Midbrain (tissue), 1 donor: ENCODE data around the gene ZACN.
A peak's percentile ranks its signal among the peaks of the same experiment; 100 is the strongest.

ENCODE experiments used
- DNase-seq: peaks from one replicate; lab custom pipeline; 2025; lab: John Stamatoyannopoulos, UW

The ZACN gene

DNA sequence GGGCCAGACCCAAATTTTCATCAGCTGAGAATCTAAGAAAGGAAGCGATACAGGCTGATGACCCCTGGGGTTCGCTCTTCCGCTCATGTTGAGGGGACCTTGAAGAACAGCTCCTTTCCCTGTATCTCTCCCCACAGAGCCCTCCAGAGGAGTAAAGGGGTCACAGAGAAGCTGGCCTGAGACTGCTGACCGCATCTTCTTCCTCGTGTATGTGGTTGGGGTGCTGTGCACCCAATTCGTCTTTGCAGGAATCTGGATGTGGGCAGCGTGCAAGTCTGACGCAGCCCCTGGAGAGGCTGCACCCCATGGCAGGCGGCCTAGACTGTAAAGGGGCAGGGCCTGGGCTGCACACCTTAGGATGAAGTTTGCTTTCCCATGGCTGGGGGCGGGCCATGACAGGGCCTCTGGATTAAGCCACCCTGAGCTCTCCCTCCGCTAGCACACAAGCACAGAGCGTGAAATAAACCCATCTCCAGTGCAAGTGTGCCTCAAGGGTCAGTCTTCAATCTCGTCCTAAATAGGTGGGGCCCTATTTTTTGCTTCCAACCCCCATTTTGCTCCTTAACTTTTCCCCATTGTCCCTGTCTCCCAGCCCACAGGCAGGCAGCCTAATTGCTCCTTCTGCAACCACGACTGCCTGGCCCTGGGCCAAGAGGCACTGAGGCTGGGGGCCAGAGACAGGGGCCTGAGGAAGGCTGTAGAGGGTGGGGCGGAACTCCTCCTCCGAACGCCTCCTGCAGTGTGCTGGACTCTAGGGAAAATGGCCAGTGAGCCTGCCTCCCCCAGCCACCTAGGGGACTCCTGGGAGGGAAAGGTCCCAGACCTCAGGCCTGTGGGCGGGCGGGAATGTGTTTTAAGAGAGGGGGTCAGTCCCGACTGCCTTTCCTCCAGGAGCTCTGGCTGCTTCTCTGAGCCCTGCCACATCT, 3.6 kb downstream of the ZACN start:
- no peak for DNase-seq

DNA sequence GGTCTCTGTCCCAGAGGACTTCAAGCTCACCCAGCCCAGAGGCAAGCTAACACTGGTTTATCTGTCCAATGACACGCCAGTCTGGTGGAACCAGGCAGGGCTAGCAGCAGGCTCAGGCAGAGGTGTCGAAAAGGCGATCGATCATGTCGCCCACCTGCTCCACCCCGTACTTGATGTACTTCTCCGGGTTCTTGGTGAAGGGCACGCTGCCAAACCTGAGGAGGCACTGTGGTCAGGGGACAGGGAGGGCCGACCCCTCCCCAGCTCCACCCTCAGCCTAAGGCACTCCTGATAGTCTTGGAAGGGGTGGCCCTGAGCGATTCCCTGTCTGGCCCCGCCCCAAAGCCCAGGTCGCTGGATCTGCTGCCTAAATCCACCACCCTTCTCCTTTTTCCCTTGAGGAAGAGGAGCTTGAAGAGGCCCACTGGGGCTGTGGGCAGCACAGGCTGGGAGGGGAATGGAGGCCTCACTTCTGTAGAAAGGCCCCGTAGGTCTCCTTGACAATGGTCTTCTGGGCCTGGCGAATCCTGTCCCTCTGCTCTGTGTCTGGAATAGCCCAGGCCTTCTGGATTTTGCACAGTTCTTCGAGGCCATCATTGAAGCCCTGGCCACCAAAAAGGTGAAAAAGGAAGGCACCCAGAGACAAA, 4.7 kb downstream of the ZACN start:
- DNase-seq: no peak

DNA sequence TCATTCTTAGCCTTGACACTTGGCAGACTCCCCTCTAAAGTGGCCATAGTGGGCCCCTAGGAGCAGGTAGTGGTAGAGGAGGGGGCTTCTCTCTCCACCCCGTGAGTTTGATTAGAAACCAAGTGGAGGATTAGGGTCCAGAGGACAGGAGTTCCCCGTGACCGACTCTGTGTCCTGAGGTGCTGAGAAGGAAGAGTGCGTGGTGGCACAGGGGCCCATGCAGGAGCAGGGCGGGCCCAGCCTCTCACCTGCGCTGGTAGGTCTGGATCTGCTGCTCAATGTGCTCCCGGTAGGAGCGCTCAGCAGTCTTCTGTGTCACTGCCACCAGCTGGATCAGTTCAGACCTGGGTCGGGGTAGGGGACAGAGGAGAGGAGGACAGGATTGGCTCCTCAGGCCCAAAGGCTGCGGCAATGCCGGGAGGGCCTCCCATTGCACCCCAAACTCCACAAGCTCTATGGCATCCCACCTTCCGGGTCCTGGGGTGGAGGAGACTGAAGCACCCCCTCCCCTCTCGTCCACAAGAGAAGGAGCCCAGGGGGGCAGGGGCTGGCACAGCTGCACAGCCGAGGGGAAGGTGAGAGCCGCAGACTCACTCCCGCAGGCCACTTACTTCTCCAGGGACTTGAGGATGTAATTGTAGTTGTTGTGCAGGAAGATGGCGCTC, 6.2 kb downstream of the ZACN start:
- DNase-seq: no peak

DNA sequence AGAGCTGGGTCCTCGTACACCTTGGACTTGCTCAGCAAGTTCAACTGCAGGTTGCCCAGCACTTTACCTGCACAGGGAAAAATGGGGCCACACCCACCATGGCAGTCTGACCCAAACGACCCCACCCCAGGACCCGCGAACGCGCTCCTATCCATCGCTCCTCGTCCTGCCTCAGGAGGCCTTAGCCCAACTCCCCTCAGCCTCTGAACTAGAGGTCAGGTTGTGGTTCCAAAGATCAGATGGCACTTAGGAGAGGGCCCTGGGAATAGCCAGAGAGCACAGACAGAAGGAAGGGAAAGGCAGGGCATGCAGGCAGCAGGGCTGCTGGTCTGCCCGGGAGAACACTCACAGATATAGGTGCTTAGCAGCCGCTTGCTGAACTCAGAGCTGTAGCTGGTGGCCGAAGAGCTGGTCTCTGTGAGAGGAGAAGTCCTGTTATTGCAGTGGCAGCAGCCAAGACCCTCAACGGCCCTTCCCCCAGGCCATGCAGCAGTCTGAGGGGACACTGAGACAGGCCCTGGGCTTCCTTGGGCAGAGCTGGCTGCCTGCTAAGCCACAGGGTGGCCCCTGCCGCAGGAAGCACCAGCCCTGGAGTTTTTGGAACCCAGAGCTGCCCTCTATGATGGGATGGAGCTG, 6.9 kb downstream of the ZACN start:
- no peak for DNase-seq

DNA sequence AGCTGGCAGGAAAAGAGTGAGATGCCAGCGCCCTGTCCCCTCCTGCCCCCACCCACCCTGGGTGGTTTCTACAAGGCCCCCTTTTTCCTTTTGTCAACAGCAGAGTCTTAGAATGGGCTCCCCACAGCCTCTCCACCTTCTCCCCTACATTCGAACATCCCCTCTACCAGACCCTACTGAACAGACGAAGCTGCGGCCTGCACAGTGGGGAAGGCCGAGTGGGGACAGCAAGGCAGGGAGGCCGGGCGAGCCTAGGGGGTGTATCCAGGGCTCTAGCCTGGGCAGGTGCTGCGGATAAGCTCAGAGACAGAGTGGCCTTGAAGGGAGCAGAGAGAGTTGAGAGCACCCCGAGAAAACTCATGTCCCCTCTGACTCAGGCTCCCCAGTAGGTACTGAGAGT, 7.4 kb downstream of the ZACN start:
- DNase-seq: no peak

DNA sequence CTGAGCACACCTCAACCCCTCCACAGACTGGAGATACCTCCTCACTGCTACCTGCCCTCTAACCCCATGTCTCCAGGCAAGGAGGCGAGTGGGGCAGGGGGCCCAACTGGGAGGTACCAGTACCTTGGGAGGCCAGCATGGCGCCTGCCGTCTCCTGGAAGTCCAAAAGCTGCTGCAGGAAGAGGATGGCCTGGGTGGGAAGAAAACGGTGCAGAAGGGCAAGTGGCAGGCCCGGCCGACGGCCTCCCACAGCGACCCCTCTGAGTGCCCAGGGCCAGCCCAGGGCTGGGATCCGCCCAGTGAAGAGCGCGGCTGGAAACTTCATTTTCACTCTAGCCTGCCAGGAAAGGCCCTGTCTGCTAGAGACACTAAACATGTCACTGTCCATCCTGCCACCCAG, 8.5 kb downstream of the ZACN start:
- no peak for DNase-seq

DNA sequence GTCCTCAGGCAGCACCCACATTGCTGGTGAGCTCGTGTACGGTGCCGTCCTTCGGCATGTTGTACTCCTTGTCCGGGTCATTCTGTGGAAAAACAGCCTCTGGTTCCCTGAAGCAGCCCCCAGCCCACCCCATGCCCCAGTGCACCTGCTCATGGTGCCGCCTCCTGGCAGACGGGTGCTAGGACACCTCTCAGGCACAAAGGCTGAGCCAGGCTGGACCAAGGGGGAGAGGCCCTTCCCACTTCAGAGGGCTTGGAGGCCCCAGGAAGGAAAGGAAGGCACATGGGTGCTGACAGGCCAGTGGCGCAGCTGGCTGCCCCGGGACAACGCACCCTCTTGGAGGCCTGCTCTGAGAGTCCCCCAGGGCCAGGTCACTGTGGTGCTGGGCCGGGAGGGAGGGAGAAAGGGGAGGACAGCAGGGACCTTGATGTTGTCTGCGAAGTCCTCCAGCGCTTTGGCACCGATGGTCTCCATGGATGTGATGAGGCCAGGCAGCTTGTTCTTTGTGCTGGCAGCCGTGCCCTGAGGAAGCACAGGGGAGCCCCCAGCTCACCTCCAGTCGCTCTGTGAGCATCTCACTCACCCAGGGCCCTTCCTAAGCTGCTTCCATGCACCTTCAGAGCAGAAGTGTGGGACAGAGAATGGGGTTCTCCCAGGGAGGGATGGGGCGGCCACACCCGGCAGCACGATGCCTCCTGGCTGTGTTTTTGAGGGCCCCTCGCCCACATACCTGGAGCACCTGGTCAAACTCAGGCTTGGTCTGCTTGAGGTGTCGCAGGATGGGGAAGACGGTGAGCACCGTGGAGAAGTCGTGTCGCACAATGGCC, 9.3 kb downstream of the ZACN start:
- DNase-seq: no peak

DNA sequence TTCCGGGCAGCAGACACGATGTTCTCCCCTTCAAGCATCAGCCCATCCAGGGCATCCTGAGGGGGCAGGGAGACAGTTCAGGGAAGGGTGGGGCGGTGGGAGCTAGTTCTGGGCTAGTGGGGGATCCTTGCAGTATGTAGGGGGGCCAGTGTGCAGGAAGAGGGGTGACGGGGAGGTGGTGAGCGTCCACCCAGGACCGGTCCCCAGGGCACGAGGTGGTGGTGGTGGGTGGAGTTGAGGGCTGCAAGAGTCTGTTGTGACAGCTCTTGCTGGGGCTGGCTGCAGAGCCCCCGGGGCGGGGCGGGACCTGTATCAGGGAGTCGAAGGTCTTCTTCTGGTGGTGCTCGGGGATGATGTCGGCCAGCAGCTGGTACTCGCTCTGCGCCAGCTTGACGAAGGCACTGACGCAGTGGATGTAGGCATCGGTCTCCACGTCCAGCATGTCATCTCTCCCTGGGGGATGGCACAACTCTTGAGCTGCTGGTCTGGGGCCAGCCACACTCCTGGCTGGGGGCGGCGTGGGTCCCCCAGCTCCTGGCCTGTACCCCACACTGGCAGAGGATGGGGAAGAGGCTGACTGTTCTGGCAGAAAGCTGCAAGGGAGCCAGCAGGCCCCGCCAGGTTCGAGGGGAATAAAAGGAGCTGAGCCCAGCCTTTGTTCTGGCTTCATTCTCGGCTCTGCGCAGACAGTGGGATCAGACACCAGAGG, 10.0 kb downstream of the ZACN start:
- no peak for DNase-seq

DNA sequence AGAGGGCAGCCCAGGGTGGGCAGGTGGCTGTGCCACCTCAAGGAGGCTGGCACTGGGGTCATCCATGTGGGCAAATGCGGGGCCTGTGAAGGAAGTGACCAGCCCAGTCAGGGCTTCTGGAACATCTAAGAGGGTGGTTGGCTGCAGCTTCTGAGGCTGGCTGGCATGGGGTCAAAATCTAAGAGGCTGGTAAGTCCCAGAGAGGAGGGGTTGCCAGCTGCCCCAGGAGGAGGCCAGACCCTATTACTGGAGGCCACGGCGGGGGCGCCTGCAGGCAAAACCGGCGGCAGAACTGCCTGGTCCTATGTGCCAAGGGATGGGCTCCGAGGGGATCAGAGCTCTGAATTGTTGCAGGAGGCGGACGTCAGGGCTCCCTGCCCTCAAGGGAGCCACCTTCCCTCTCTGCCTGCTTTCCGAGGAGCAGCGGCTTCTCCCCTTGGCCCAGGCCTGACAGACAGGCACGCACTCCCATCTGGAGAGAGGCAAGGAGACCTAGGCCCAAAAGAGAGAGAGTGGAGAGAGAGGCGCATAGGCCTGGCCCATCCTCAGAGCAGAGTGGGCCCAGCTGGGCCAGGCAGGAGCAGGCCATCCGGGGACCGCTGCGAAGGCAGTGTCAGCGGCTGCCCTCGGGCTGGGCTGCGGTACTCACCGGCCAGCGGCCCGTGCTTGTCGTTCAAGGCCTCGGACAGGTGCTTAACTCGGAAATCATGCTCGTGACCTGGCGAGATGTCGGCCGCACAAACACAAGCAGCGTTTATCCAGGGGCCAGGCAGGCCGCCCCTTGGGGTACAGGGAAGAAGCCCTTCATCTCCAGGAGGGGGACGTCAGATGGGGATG, 10.9 kb downstream of the ZACN start:
- no peak for DNase-seq

DNA sequence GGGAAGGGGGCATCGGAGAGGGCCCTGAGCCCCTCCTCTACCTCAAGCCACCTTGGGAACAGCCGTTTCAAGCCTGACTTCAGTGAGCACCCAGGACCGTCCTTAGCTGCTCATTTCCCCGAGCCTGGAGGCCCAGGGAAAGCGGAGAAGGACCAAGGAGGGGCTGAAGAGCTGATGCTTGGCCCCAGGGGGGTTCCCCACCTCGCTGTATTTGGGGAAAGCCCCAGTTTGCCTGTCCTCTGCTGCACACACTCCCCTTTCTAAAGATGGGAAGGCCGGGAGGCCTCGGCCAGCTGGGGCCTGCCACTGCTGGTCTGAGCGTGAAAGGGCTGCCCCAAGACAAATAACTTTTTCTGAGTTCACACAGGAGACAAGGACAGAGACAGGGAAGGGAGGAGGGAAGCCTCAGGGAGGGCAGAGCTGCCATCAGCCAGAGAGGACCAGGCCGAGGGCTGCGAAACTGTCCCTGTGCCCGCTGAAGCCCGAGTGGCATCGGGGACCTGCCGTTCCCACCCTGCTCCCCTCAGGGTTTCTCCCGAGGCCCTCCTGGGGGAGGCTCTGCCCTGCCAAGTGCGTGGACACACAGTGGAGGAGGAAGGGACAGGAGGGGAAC, 11.6 kb downstream of the ZACN start:
- no peak for DNase-seq

DNA sequence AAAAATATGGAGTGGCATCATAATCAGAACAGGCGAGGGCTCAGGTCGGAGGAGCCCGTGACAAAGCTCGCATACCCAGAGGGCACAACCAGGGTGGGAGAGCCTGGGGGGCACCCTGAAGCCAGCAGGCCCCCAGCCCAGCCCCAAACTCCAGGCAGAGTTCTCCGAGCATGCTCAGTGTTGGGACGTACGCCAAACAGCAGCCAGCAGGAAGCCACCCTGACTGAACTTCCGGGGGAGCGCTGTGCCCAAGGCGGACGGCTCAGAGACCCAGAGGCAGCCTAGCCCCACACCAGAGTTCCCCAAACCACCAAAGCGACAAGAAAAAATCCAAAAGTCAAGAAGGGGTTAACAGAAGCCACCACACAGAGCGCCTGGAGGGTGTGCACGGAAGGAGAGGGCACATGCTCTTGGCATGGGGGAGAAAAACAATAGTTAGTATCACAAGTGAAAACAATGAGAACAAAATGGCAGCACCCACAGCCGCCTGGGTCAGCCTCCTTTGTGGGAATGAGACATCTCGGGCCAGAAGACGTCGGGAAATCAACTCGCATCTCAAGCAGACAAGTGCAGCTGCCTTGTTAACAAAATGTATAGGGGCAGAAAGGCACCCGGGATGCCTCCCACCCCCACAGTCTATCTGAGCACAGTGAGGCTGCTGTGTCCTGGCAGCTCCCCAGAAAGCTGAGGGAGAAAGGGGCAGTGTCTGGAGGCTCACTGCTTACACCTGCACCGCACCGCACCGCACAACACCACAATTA, 12.7 kb downstream of the ZACN start:
- DNase-seq: no peak

DNA sequence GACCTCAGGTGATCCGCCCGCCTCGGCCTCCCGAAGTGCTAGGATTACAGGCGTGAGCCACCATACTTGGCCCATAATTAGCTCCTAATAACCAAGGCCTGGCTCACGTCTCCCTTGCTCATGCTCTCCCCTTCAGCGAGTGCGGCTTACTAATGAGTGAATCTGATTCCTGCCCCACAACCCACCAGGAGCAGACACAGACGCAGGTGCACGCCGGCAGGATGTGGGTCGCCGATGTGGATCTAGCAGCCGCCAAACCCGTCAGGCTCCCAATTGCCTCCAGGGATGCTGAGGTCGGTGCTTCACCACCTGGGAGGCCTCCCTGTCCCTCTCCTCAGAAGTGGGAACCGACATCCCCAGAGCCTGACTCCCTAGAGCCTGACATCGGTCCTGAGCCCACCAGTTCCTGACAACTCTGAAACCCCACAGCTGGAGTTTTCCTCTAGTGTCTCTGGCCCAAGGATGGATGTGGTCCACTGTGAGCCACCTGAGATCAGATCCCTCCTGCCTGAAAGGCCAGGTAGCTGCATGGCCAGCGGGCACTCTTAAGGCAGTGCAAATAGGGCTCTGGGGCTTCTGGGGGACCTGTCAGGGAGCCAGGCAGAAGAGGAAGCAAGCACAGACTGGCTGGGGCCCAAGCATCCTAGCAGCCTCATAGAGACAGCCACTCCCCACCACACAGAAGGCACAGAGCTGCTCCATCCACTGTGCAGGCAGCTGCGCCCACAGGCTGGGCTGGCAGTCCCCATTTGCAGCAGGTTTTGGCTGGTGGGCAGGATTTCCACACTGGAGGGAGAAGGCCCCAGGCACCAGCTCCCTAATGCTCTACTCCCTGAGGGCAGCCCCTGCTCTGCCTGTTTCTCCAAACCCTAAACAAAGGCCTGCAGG, 13.8 kb downstream of the ZACN start:
- DNase-seq: no peak

DNA sequence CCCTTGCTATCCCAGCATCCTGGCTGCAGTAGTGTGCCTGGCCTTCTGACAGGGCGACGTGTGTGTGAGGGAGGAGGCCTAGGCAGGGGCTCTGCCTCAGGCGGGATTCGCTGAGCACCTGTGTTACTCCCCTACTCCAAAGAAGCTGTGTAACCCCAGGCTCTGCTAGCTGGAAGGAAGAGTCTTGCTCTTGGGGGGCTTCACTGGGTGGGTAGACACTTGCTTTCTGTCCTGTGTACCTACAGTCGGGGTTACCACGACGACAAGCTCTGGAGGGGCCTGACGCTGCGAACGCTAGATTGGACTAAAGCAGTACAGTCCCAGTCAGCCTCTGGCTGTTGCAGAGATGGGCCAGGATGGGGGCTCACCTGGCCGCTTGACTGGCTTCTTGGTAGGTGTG, 15.1 kb downstream of the ZACN start:
- no peak for DNase-seq

DNA sequence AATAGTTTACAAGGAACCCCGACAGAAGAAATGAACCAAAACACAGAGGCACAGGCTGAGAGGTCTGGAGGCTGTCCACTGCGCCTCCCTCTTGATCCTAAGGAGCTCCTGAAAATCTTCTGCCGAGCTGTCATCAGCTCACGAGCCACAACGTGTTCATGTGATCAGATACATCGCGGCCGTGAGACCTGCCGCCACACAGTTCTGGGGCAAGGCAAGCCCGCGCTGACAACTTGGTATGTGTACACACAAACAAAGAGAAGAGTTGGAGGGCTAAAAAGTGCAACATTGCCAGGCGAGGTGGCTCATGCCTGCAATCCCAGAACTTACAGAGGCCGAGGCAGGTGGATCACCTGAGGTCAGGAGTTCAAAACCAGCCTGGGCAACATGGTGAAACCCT, 17.0 kb downstream of the ZACN start:
- DNase-seq: no peak

DNA sequence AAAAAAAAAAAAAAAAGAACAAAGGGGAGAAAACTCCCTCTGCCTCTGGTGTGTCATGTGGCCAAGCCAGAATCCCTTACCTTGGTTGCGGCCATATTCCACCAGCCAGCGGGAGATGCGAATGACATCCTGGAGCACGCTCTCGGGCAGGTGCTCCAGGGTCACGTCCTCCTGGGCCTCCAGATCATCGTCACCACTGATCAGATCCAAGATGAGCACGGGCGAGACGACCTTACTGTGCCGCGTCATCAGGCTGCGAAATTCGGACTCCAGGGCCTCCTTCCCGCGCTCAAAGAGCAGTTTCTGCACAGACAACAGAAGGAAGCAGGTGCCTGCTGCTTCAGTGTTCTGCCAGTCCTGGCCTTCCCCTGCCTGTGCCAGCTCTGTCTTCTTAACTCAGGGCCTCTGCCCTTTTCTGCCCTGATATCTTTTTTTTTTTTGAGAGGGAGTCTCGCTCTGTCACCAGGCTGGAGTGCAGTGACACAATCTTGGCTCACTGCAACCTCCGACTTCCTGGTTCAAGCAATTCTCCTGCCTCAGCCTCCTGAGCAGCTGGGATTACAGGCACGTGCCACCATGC, 18.8 kb downstream of the ZACN start:
- DNase-seq: no peak

DNA sequence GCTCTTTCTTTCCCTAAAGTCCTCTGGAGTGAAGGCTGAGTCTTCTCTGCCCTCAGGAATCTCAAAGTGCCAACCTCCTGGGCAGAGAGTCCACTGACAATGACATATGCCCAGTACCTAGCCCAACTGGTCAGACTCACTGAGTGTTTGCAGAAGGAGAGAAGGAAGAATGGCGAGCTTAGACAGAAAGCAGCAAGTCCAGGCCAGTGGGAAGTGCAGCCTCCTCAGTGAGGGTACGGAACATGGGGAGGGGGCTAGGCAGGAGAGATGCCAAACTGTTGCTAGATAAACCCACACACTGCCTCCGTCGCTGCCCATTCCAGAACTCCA, 23.9 kb downstream of the ZACN start:
- no peak for DNase-seq

DNA sequence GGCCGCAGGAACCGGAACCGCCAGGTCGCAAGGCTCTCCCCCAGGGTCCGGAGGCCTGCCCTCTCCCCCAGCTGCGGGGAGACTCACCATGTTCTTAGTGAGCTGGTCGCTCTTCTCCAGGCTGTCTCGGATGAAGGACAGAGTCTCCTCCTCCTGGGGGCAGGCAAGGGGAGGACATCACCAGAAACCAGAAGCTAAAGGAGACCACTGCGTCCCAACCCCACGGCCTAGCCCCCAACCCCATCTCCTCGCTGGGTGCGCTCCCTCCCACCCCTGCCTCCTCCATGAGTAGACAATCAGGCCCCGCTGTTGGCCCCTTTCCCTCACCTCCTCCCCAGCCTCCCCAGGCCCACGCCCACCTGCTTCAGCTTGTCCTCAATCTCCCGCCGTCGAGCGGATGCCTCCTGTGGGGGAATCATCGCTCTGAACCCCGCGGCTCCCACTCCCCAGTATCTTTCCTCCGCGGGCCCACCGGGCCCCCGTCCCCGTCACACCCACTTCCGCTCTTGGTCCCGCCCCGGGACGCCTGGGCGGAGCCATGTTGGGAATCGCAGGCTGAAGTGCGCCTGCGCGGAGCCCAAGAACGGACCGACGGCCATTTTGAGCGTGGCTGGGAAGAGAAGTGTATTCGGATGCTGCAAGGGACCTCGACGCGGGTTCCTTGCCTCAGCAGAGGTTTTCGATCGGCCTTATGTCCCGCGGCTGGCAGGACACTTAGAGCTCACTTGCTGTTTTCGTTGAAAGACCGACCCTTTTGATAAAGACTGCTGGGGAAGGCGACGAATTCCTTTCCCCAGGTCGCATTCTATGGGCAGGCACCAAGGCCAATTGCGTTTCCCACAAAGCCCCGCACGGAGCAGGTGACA, 24.5 kb downstream of the ZACN start, which contains the start of gene EXOC7:
TSS of gene EXOC7 (minus strand) at position 514 of the 866 bp plus-strand sequence. CDS start at position 419, 95 bp downstream.
- peak; percentile 95 for DNase-seq
